Smooth muscle cell (in vitro differentiated cells): Measurements from ENCODE around the gene CLSTN1. TPM values are rescaled to one million over a fixed set of nuclear protein-coding genes. Genes with fewer than 3 reads are reported as not detected.

ENCODE experiments used
- DNase-seq: peaks from one replicate; lab custom pipeline; 2025; ENCODE audit not compliant: unreplicated experiment; lab: John Stamatoyannopoulos, UW
- H2AFZ ChIP-seq: fragments of 200-600 bp; sonication (generic); 2 replicates; pipeline ENCODE4 v1.6.0; 2016; ENCODE audit warnings: antibody characterized with exemption, low read depth, mild to moderate bottlenecking
- H3F3A ChIP-seq: fragments of 200-600 bp; sonication (generic); 2 replicates; pipeline ENCODE4 v1.6.0; 2017; ENCODE audit warnings: antibody characterized with exemption, low read depth
- H3K27ac ChIP-seq: fragments of 200-600 bp; sonication (generic); 2 replicates; pipeline ENCODE4 v1.5.1; 2016; ENCODE audit warnings: low read depth, mild to moderate bottlenecking
- H3K27me3 ChIP-seq: fragments of 200-600 bp; sonication (generic); 2 replicates; pipeline ENCODE4 v1.6.1; 2016; ENCODE audit warnings: low read depth, mild to moderate bottlenecking
- H3K36me3 ChIP-seq: fragments of 200-600 bp; sonication (generic); 2 replicates; pipeline ENCODE4 v1.5.1; 2016; ENCODE audit warnings: low read depth
- H3K4me1 ChIP-seq: fragments of 200-600 bp; sonication (generic); 2 replicates; pipeline ENCODE4 v1.5.1; 2016; ENCODE audit warnings: low read depth
- H3K4me2 ChIP-seq: fragments of 200-600 bp; sonication (generic); 2 replicates; pipeline ENCODE4 v1.6.0; 2016; ENCODE audit warnings: mild to moderate bottlenecking
- H3K4me3 ChIP-seq: fragments of 200-600 bp; sonication (generic); 2 replicates; pipeline ENCODE4 v1.5.1; 2016; ENCODE audit warnings: mild to moderate bottlenecking
- H3K79me2 ChIP-seq: fragments of 200-600 bp; sonication (generic); 2 replicates; pipeline ENCODE4 v1.6.0; 2016; ENCODE audit warnings: low read depth, mild to moderate bottlenecking
- H3K9ac ChIP-seq: fragments of 200-600 bp; sonication (generic); 2 replicates; pipeline ENCODE4 v1.6.0; 2016; ENCODE audit warnings: low read depth
- H3K9me3 ChIP-seq: fragments of 200-600 bp; sonication (generic); replicated peaks from 2 replicates; pipeline ENCODE4 v1.5.1; 2016; ENCODE audit warnings: low read depth
- H4K20me1 ChIP-seq: fragments of 200-600 bp; sonication (generic); 2 replicates; pipeline ENCODE4 v1.6.0; 2016; ENCODE audit warnings: low read depth
- WGBS: methylation state at CpG from one replicate; pipeline ENCODE4 v1.1.7; 2016; ENCODE audit warnings: low lambda C conversion rate; 5-methylcytosine and 5-hydroxymethylcytosine counted together
- polyA plus RNA-seq: library from polyadenylated mRNA; unstranded; fragments of >200 nt; fragmentation: Nextera tagmentation; extraction: Ambion mirVana; gene quantifications from 2 replicates; pipeline ENCODE4 v1.2.1, GENCODE V29; 2016
- total RNA-seq: library from RNA; depleted of rRNA; stranded (reverse); fragments of >200 nt; gene quantifications from 2 replicates; pipeline ENCODE4 v1.2.3, GENCODE V29; 2014
- TF ChIP-seq, protein P1 (sequence below): fragments of 200-600 bp; sonication (generic); IDR thresholded peaks from 2 replicates; pipeline ENCODE4 v1.5.1; 2017; ENCODE audit warnings: borderline replicate concordance, mild to moderate bottlenecking, antibody characterized with exemption; ENCODE audit not compliant: insufficient read depth, poor library complexity, severe bottlenecking

The CLSTN1 gene
- total and polyA plus RNA-seq, 2 experiments from 2014 or later = 51.3 to 83.5 TPM

DNA sequence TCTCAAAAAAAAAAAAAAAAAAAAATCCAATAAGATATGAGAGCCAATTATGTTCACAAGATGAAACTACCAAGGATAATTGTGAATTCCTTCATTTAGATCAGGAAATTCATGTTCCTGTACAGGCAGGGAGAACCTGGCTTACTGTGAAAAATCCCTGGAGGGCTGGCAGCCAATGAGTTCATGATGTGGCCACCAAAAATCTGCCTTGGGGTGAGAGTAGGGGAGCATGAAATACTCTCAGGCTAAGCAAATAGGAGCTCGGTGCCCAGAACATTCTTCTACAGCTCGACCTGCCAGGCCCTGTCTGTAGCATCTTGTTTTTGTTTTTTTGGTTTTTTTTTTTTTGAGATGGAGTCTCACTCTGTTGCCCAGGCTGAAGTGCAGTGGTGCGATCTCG lies 122.1 kb downstream of the CLSTN1 start:
- no peaks in the 10 kb centered on the region for H4K20me1 ChIP-seq
- no peak for DNase-seq
- no peak overlapping the region for H3K27ac ChIP-seq
- H3K79me2 ChIP-seq = no peaks in the 10 kb centered on the region
- H3K27me3 ChIP-seq = no peaks in the 10 kb centered on the region
- peaks cover 5% of the 10 kb centered on the region for H3F3A ChIP-seq
- H3K9ac ChIP-seq = no peak overlapping the region
- H3K36me3 ChIP-seq = no peaks in the 10 kb centered on the region
- H2AFZ ChIP-seq = no peak overlapping the region
- H3K9me3 ChIP-seq = no peaks in the 10 kb centered on the region
- WGBS = 94% methylated on average over 4 of the region's 4 CpGs
- no peak overlapping the region for H3K4me3 ChIP-seq
- TF ChIP-seq, protein P1, sequence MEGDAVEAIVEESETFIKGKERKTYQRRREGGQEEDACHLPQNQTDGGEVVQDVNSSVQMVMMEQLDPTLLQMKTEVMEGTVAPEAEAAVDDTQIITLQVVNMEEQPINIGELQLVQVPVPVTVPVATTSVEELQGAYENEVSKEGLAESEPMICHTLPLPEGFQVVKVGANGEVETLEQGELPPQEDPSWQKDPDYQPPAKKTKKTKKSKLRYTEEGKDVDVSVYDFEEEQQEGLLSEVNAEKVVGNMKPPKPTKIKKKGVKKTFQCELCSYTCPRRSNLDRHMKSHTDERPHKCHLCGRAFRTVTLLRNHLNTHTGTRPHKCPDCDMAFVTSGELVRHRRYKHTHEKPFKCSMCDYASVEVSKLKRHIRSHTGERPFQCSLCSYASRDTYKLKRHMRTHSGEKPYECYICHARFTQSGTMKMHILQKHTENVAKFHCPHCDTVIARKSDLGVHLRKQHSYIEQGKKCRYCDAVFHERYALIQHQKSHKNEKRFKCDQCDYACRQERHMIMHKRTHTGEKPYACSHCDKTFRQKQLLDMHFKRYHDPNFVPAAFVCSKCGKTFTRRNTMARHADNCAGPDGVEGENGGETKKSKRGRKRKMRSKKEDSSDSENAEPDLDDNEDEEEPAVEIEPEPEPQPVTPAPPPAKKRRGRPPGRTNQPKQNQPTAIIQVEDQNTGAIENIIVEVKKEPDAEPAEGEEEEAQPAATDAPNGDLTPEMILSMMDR = no peak
- H3K4me2 ChIP-seq = no peak overlapping the region
- no peaks in the 10 kb centered on the region for H3K4me1 ChIP-seq

DNA sequence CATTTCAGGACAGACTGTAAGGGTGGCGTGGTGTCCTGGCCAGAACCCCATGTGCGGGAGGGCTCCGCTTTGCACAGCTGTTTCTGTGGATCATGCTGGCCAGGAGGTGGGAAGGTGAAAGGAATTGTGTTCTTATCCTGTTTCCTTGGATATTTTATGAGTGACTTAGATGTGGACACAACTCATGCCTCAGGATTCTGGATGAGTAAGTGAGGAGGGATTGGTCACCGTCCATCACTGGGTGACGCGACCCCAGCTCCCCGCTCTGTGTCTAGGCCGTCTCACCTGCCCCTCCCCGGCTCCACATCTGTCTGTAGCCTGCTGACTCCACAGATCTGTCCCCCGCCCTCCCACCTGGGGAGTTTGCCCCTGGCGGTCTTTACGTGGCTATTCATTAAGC lies 123.4 kb downstream of the CLSTN1 start:
- Histone ChIP-seq H3K9me3 (no peaks in the 10 kb centered on the region), H2AFZ (no peak overlapping the region), H3K27ac (peak overlapping the region; percentile 93), H4K20me1 (no peaks in the 10 kb centered on the region), H3K9ac (peak overlapping the region; percentile 67), H3K4me1 (no peaks in the 10 kb centered on the region), H3K4me2 (peak overlapping the region; percentile 58), H3K79me2 (no peaks in the 10 kb centered on the region), H3K4me3 (no peak overlapping the region), H3F3A (peaks cover 5% of the 10 kb centered on the region), H3K27me3 (no peaks in the 10 kb centered on the region), H3K36me3 (no peaks in the 10 kb centered on the region)
- DNase-seq = no peak
- TF ChIP-seq, protein P1 = no peak
- WGBS = 33% methylated on average over 12 of the region's 12 CpGs

DNA sequence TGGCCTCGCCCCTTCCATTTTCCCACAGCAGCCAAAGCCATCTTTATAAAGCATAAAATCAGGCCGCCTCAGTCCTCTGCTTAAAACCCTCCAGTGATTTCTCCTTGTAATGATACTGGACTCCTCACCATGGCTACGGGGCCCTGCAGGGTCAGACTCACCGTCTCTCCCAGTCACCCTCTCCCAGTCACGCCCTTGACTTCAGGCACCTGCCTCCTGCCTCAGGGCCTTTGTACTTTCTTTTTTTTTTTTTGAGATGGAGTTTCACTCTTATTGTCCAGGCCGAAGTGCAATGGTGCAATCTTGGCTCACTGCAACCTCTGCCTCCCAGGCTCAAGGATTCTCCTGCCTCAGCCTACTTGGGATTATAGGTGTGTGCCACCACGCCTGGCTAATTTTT lies 124.4 kb downstream of the CLSTN1 start:
- WGBS = 87% methylated on average over 7 of the region's 7 CpGs
- H3K36me3 ChIP-seq = no peaks in the 10 kb centered on the region

DNA sequence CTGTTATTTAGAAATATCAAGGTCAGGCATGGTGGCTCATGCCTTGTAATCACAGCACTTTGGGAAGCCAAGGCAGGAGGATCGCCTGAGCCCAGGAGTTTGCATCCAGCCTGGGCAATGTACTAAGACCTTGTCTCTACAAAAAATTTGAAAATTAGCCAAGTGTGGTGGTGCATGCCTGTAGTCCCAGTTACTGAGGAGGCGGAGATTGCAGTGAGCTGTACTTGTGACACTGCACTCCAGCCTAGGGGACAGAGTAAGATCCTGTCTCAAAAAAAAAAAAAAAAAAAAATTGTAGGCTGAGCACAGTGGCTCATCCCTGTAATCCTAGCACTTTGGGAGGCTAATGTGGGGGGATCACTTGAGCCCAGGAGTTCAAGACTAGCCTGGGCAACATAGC lies 127.0 kb downstream of the CLSTN1 start:
- Histone ChIP-seq H3K36me3 (no peaks in the 10 kb centered on the region), H3K4me1 (no peaks in the 10 kb centered on the region), H3K27ac (no peak overlapping the region), H3K9ac (no peak overlapping the region), H3K9me3 (no peaks in the 10 kb centered on the region), H3K4me3 (no peak overlapping the region), H2AFZ (no peak overlapping the region), H3K4me2 (no peak overlapping the region), H3K27me3 (no peaks in the 10 kb centered on the region), H3F3A (peaks cover 5% of the 10 kb centered on the region), H3K79me2 (no peaks in the 10 kb centered on the region), H4K20me1 (no peaks in the 10 kb centered on the region)
- DNase-seq = no peak
- WGBS = 100% methylated on average over 2 of the region's 2 CpGs
- TF ChIP-seq, protein P1 = no peak

More for the DNA sequence above, 124.4 kb downstream of the CLSTN1 start:
- Histone ChIP-seq H3K27me3 (no peaks in the 10 kb centered on the region), H2AFZ (no peak overlapping the region), H3K79me2 (no peaks in the 10 kb centered on the region), H3K9ac (peak overlapping the region; percentile 67), H3F3A (peaks cover 5% of the 10 kb centered on the region), H4K20me1 (no peaks in the 10 kb centered on the region), H3K4me2 (peak overlapping the region; percentile 58), H3K4me3 (no peak overlapping the region), H3K4me1 (no peaks in the 10 kb centered on the region), H3K27ac (peak overlapping the region; percentile 93), H3K9me3 (no peaks in the 10 kb centered on the region)
- no peak for DNase-seq
- TF ChIP-seq, protein P1 = no peak
